ENCODE results near the gene C5orf15. TPM values are rescaled to one million over a fixed set of nuclear protein-coding genes. Genes with fewer than 3 reads are reported as not detected.

C5orf15 gene
- total RNA-seq, 1 donor from 2014 or later: 27.6 TPM

GRCh38 chr5:133928587-133929393, 39.6 kb downstream of the C5orf15 start:
- intact Hi-C loops (cut with DNase I): no loop called here
- ATAC-seq: no peak
- no peak for DNase-seq (ENCODE audit: low spot score)

- no peak for DNase-seq (ENCODE audit: low spot score)
- intact Hi-C loops (cut with DNase I): no loop called here
Observed at GRCh38 chr5:133927300-133928180, 40.9 kb downstream of the C5orf15 start.

GRCh38 chr5:133926489-133927299, 41.7 kb downstream of the C5orf15 start:
- no peak for DNase-seq (ENCODE audit: low spot score)
- ATAC-seq: no peak
- intact Hi-C loops (cut with DNase I): no loop called here

More at GRCh38 chr5:133927300-133928180, 40.9 kb downstream of the C5orf15 start:
- ATAC-seq: no peak

GRCh38 chr5:133925866-133926488, 42.4 kb downstream of the C5orf15 start:
- no peak for DNase-seq (ENCODE audit: low spot score)
- intact Hi-C loops (cut with DNase I): no loop called here
- ATAC-seq: no peak

GRCh38 chr5:133925269-133925668, 43.2 kb downstream of the C5orf15 start:
- ATAC-seq (no peak), DNase-seq (ENCODE audit: low spot score) (no peak)
- intact Hi-C loops (cut with DNase I): no loop called here

- ATAC-seq (no peak), DNase-seq (ENCODE audit: low spot score) (no peak)
- intact Hi-C loops (cut with DNase I): no loop called here
Observed at GRCh38 chr5:133924221-133924920, 44.1 kb downstream of the C5orf15 start.

GRCh38 chr5:133921979-133922378, 46.4 kb downstream of the C5orf15 start:
- no peak for ATAC-seq
- intact Hi-C loops (cut with DNase I): no loop called here
- no peak for DNase-seq (ENCODE audit: low spot score)

- DNase-seq (ENCODE audit: low spot score) (no peak), ATAC-seq (no peak)
- intact Hi-C loops (cut with DNase I): no loop called here
Observed at GRCh38 chr5:133921069-133921468, 47.4 kb downstream of the C5orf15 start.

- no peak for ATAC-seq
- no peak for DNase-seq (ENCODE audit: low spot score)
- intact Hi-C loops (cut with DNase I): no loop called here
Observed at GRCh38 chr5:133919148-133920136, 49.0 kb downstream of the C5orf15 start.

- intact Hi-C loops (cut with DNase I): no loop called here
Observed at GRCh38 chr5:133918731-133919130, 49.7 kb downstream of the C5orf15 start.

GRCh38 chr5:133918316-133918715, 50.1 kb downstream of the C5orf15 start:
- intact Hi-C loops (cut with DNase I): no loop called here
- ATAC-seq: no peak
- no peak for DNase-seq (ENCODE audit: low spot score)

More at GRCh38 chr5:133918731-133919130, 49.7 kb downstream of the C5orf15 start:
- DNase-seq (ENCODE audit: low spot score) (no peak), ATAC-seq (no peak)

GRCh38 chr5:133917785-133918184, 50.6 kb downstream of the C5orf15 start:
- intact Hi-C loops (cut with DNase I): no loop called here
- ATAC-seq (no peak), DNase-seq (ENCODE audit: low spot score) (no peak)

GRCh38 chr5:133916914-133917313, 51.5 kb downstream of the C5orf15 start:
- DNase-seq (ENCODE audit: low spot score) (no peak), ATAC-seq (no peak)
- intact Hi-C loops (cut with DNase I): no loop called here

GRCh38 chr5:133916479-133916878, 51.9 kb downstream of the C5orf15 start:
- no peak for DNase-seq (ENCODE audit: low spot score)
- intact Hi-C loops (cut with DNase I): no loop called here
- no peak for ATAC-seq

- ATAC-seq: no peak
- intact Hi-C loops (cut with DNase I): no loop called here
Observed at GRCh38 chr5:133914434-133914833, 54.0 kb downstream of the C5orf15 start.

GRCh38 chr5:133913413-133914155, 54.8 kb downstream of the C5orf15 start:
- intact Hi-C loops (cut with DNase I): no loop called here
- ATAC-seq: no peak
- DNase-seq (ENCODE audit: low spot score): no peak

More at GRCh38 chr5:133914434-133914833, 54.0 kb downstream of the C5orf15 start:
- no peak for DNase-seq (ENCODE audit: low spot score)
